Peyer's patch (tissue), 4 donors: ENCODE data around the gene GSTO2.

ENCODE experiments used
- POLR2A ChIP-seq, 2 donors: fragments of 450-650 bp; IDR thresholded peaks; one replicate each; pipeline ENCODE4 v1.5.1; 2017; ENCODE audit warnings: antibody characterized with exemption in 2 of 2, mild to moderate bottlenecking in 2 of 2, moderate library complexity in 2 of 2
- TF ChIP-seq, protein P1 (sequence below), 6 experiments: fragments of 450-650 bp in 4 of 6; fragments of 200-600 bp in 2 of 6; sonication (generic) in 1 of 6; IDR thresholded peaks; one replicate each; pipeline ENCODE4 v1.5.1; 2017 to 2019; ENCODE audit warnings: antibody characterized with exemption in 6 of 6, mild to moderate bottlenecking in 3 of 6, moderate library complexity in 1 of 6

DNA sequence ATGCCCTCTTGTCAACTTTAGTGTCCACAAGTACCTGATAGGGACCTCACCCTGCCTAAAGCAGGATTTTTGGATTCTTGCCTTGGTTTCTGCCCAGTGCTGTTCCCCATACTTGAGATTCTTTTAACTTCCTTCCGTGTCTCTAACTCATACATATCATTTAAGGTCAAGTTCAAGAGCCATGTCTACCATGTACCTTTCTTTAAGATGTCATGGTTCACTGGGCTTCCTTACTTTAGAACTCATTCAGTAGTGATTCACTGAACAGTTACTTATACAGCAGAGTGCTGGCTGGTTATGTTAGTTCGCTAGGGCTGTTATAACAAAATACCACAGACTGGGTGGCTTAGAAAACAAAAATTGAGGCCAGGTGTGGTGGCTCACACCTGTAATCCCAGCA is 79.6 kb downstream of the GSTO2 start:
- no peak for TF ChIP-seq POLR2A (IDR thresholded peaks at IDR 0.05)
- TF ChIP-seq, protein P1, sequence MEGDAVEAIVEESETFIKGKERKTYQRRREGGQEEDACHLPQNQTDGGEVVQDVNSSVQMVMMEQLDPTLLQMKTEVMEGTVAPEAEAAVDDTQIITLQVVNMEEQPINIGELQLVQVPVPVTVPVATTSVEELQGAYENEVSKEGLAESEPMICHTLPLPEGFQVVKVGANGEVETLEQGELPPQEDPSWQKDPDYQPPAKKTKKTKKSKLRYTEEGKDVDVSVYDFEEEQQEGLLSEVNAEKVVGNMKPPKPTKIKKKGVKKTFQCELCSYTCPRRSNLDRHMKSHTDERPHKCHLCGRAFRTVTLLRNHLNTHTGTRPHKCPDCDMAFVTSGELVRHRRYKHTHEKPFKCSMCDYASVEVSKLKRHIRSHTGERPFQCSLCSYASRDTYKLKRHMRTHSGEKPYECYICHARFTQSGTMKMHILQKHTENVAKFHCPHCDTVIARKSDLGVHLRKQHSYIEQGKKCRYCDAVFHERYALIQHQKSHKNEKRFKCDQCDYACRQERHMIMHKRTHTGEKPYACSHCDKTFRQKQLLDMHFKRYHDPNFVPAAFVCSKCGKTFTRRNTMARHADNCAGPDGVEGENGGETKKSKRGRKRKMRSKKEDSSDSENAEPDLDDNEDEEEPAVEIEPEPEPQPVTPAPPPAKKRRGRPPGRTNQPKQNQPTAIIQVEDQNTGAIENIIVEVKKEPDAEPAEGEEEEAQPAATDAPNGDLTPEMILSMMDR (IDR thresholded peaks at IDR 0.05) = no peak
